Astrocyte (in vitro differentiated cells and primary cell): ENCODE results near the gene PBOV1. TPM values are rescaled to one million over a fixed set of nuclear protein-coding genes. Genes with fewer than 3 reads are reported as not detected.

ENCODE experiments used
- DNase-seq: peaks from one replicate; pipeline ENCODE4 v3.0.0-alpha.2; 2010; ENCODE audit warnings: low read depth
- FAIRE-seq: peaks from 2 replicates; lab custom pipeline; 2011; peaks lifted over from hg19 to GRCh38; lab: Jason Lieb, UNC
- H2AFZ ChIP-seq: 2 replicates; pipeline ENCODE4 v1.6.0; 2012; ENCODE audit warnings: low read depth, low read length, inconsistent platforms
- H3K27ac ChIP-seq: 2 replicates; pipeline ENCODE4 v1.5.1; 2011; ENCODE audit warnings: low read depth, low read length, inconsistent platforms
- H3K27me3 ChIP-seq: 2 replicates; pipeline ENCODE4 v1.6.0; 2011; ENCODE audit warnings: low read length, inconsistent platforms; ENCODE audit not compliant: insufficient read depth
- H3K36me3 ChIP-seq: 2 replicates; pipeline ENCODE4 v1.5.1; 2011; ENCODE audit warnings: low read length, inconsistent platforms; ENCODE audit not compliant: insufficient read depth
- H3K4me1 ChIP-seq: 2 replicates; pipeline ENCODE4 v1.5.1; 2011; ENCODE audit warnings: low read length, inconsistent platforms; ENCODE audit not compliant: insufficient read depth
- H3K4me2 ChIP-seq: 2 replicates; pipeline ENCODE4 v1.6.0; 2012; ENCODE audit warnings: low read length, inconsistent platforms
- H3K4me3 ChIP-seq: 2 replicates; pipeline ENCODE4 v1.5.1; 2011; ENCODE audit warnings: low read depth, mild to moderate bottlenecking, low read length, inconsistent platforms; ENCODE audit not compliant: insufficient read depth
- H3K79me2 ChIP-seq: 2 replicates; pipeline ENCODE4 v1.6.0; 2012; ENCODE audit warnings: mild to moderate bottlenecking, low read length, inconsistent platforms; ENCODE audit not compliant: insufficient read depth
- H3K9ac ChIP-seq: 2 replicates; pipeline ENCODE4 v1.6.0; 2012; ENCODE audit warnings: mild to moderate bottlenecking, low read length, inconsistent platforms
- H3K9me3 ChIP-seq: 2 replicates; pipeline ENCODE4 v1.5.1; 2012; ENCODE audit warnings: low read depth, mild to moderate bottlenecking, low read length, inconsistent platforms; ENCODE audit not compliant: insufficient read depth
- H4K20me1 ChIP-seq: 2 replicates; pipeline ENCODE4 v1.6.0; 2012; ENCODE audit warnings: low read length, inconsistent platforms; ENCODE audit not compliant: insufficient read depth
- H3K27ac Mint-ChIP-seq: one replicate; pipeline ENCODE4 v1.8.0; 2021; ENCODE audit warnings: mild to moderate bottlenecking, mixed read lengths; ENCODE audit not compliant: unreplicated experiment
- H3K27me3 Mint-ChIP-seq: one replicate; pipeline ENCODE4 v1.8.0; 2021; ENCODE audit warnings: low read depth, mixed read lengths; ENCODE audit not compliant: unreplicated experiment
- H3K36me3 Mint-ChIP-seq: one replicate; pipeline ENCODE4 v1.8.0; 2021; ENCODE audit warnings: low read depth, mixed read lengths; ENCODE audit not compliant: unreplicated experiment
- H3K4me1 Mint-ChIP-seq: one replicate; pipeline ENCODE4 v1.8.0; 2021; ENCODE audit warnings: low read depth, mixed read lengths; ENCODE audit not compliant: unreplicated experiment
- H3K4me3 Mint-ChIP-seq: one replicate; pipeline ENCODE4 v1.8.0; 2021; ENCODE audit warnings: mild to moderate bottlenecking, moderate library complexity, mixed read lengths; ENCODE audit not compliant: unreplicated experiment
- H3K9me3 Mint-ChIP-seq: one replicate; pipeline ENCODE4 v1.8.0; 2021; ENCODE audit warnings: mild to moderate bottlenecking, mixed read lengths; ENCODE audit not compliant: unreplicated experiment
- EZH2 ChIP-seq: IDR thresholded peaks from 2 replicates; pipeline ENCODE4 v1.6.1; 2012; ENCODE audit warnings: mild to moderate bottlenecking, low read length, inconsistent platforms; ENCODE audit not compliant: insufficient read depth
- total RNA-seq: library from RNA; stranded (reverse); gene quantifications from 2 replicates; pipeline ENCODE4 v1.2.1, GENCODE V29; 2021
- TF ChIP-seq, protein P1 (sequence below): IDR thresholded peaks from 2 replicates; pipeline ENCODE4 v1.5.1; 2011; ENCODE audit warnings: low read depth, mild to moderate bottlenecking, inconsistent platforms, low read length, moderate library complexity; ENCODE audit not compliant: insufficient read depth

The PBOV1 gene
- total RNA-seq, 1 donor from 2014 or later, result not detected

DNA sequence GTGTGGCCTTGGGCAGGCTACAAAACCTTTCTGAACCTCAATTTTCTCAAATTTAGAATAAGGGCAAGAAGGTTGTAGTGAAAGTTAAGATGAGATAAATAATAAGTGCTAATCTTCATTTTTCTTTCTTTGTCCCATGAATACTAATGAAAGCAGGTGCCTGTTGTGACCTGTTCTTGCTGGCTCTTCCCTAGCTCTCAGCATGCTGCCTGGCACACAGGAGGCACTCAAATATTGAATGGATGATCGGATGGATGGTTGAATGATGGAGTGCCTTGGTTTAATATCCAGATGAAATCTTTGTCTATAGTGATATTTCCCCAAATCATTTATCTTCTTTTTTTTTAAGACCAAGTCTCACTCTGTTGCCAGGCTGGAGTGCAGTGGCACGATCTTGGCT lies 15.0 kb downstream of the PBOV1 start:
- no peaks in the 10 kb centered on the region for H3K27me3 Mint-ChIP-seq
- H3K36me3 Mint-ChIP-seq, result peaks cover 2% of the 10 kb centered on the region
- H3K9me3 Mint-ChIP-seq, result peaks cover 3% of the 10 kb centered on the region
- H3K4me1 Mint-ChIP-seq, result no peaks in the 10 kb centered on the region
- Histone ChIP-seq H3K4me1 (no peaks in the 10 kb centered on the region), H3K9me3 (no peaks in the 10 kb centered on the region), H2AFZ (no peak overlapping the region), H3K27ac (no peak overlapping the region), H3K27me3 (no peaks in the 10 kb centered on the region), H3K4me2 (no peak overlapping the region), H4K20me1 (no peaks in the 10 kb centered on the region), H3K4me3 (no peak overlapping the region), H3K9ac (no peak overlapping the region), H3K79me2 (no peaks in the 10 kb centered on the region), H3K36me3 (no peaks in the 10 kb centered on the region)
- no peak for TF ChIP-seq EZH2
- TF ChIP-seq, protein P1, sequence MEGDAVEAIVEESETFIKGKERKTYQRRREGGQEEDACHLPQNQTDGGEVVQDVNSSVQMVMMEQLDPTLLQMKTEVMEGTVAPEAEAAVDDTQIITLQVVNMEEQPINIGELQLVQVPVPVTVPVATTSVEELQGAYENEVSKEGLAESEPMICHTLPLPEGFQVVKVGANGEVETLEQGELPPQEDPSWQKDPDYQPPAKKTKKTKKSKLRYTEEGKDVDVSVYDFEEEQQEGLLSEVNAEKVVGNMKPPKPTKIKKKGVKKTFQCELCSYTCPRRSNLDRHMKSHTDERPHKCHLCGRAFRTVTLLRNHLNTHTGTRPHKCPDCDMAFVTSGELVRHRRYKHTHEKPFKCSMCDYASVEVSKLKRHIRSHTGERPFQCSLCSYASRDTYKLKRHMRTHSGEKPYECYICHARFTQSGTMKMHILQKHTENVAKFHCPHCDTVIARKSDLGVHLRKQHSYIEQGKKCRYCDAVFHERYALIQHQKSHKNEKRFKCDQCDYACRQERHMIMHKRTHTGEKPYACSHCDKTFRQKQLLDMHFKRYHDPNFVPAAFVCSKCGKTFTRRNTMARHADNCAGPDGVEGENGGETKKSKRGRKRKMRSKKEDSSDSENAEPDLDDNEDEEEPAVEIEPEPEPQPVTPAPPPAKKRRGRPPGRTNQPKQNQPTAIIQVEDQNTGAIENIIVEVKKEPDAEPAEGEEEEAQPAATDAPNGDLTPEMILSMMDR, result no peak
- no peak overlapping the region for H3K27ac Mint-ChIP-seq
- H3K4me3 Mint-ChIP-seq, result no peak overlapping the region
- FAIRE-seq (no peak), DNase-seq (no peak)

- H3K27me3 Mint-ChIP-seq, result no peaks in the 10 kb centered on the region
Observed at GRCh38 chr6:138201836-138202235, 16.5 kb downstream of the PBOV1 start.

DNA sequence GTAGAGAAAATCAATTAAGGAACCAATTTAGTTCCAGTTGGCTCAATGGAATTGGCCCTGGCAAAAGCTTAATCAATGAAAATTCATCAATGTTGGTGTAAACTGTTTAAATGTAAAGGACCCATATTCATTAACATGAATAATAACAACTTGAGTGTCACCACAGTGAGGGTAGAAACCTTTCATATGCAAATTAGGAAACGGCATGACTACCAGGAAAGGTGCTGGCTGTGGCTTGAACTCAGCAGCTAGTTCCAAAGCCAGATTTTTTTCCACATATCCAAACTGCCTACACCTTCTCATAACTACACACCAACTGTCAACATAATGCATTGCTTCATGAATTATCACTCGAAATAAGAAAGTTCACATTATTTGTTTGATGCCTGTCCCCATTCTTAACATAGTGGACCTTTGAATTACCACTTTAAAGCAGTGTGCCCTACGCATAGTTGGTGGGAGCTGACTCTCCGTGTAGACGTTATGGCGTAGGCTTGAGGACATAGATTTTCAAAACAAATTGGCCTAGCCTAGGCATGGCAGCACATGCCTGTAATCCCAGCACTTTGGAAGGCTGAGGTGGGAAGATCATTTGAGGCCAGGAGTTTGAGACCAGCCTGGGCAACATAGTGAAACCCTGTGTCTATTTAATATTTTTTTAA lies 19.7 kb downstream of the PBOV1 start:
- H3K27me3 ChIP-seq, result no peaks in the 10 kb centered on the region
- H3K4me1 ChIP-seq, result no peaks in the 10 kb centered on the region
- Mint-ChIP-seq H3K27ac (no peak overlapping the region), H3K4me3 (no peak overlapping the region), H3K36me3 (peaks cover 2% of the 10 kb centered on the region), H3K9me3 (peaks cover 3% of the 10 kb centered on the region), H3K27me3 (no peaks in the 10 kb centered on the region), H3K4me1 (no peaks in the 10 kb centered on the region)
- H3K4me2 ChIP-seq, result no peak overlapping the region
- no peak for TF ChIP-seq EZH2
- TF ChIP-seq, protein P1, result no peak
- no peaks in the 10 kb centered on the region for H3K79me2 ChIP-seq
- no peaks in the 10 kb centered on the region for H4K20me1 ChIP-seq
- H3K4me3 ChIP-seq, result no peak overlapping the region
- H2AFZ ChIP-seq, result no peak overlapping the region
- no peaks in the 10 kb centered on the region for H3K9me3 ChIP-seq
- no peaks in the 10 kb centered on the region for H3K36me3 ChIP-seq
- no peak for FAIRE-seq
- no peak overlapping the region for H3K9ac ChIP-seq
- DNase-seq, result no peak
- H3K27ac ChIP-seq, result no peak overlapping the region

More at GRCh38 chr6:138201836-138202235, 16.5 kb downstream of the PBOV1 start:
- no peaks in the 10 kb centered on the region for H4K20me1 ChIP-seq
- Mint-ChIP-seq H3K36me3 (peaks cover 2% of the 10 kb centered on the region), H3K27ac (no peak overlapping the region), H3K4me3 (no peak overlapping the region), H3K4me1 (no peaks in the 10 kb centered on the region), H3K9me3 (peaks cover 3% of the 10 kb centered on the region)
- no peak overlapping the region for H3K4me2 ChIP-seq
- no peak overlapping the region for H2AFZ ChIP-seq
- no peak for FAIRE-seq
- no peaks in the 10 kb centered on the region for H3K4me1 ChIP-seq
- no peak overlapping the region for H3K4me3 ChIP-seq
- no peaks in the 10 kb centered on the region for H3K27me3 ChIP-seq
- TF ChIP-seq EZH2, result no peak
- TF ChIP-seq, protein P1, result no peak
- no peak overlapping the region for H3K9ac ChIP-seq
- H3K36me3 ChIP-seq, result no peaks in the 10 kb centered on the region
- DNase-seq, result no peak
- no peak overlapping the region for H3K27ac ChIP-seq
- H3K9me3 ChIP-seq, result no peaks in the 10 kb centered on the region
- H3K79me2 ChIP-seq, result no peaks in the 10 kb centered on the region
